ENCODE data around the gene MFSD2A.
"Not testable (repeated sequence)": the region's sequence is repeated elsewhere in the genome, so short reads cannot be mapped to it uniquely, and the experiment has no call there.

The MFSD2A gene

GRCh38 chr1:40003156-40004093 lies 48.5 kb downstream of the MFSD2A start:
- Mint-ChIP-seq H3K36me3 (peaks cover 1% of the 10 kb centered on the region), H3K4me3 (no peak overlapping the region), H3K4me1 (no peaks in the 10 kb centered on the region), H3K27me3 (no peaks in the 10 kb centered on the region), H3K9me3 (no peaks in the 10 kb centered on the region), H3K27ac (no peak overlapping the region)

DNA sequence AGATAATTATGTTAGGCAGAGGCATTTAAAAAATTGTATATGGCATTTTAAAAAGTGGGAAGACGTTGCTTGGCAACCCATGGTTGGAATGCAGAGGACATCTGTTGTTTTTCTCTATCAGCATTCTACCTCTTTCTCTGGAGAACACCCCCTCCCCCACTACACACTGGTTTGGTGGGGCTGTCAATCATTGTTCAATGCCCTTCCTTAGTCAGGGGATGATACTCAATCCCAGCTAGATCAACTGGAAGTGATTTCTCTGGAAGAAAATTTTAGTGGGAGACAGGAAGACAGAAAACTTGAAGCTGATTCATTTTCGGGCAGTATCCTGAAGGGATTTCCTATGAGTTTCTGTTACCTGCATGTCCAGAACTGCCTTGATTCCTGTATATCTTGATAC lies 49.9 kb downstream of the MFSD2A start:
- Mint-ChIP-seq H3K4me3 (no peak overlapping the region), H3K36me3 (peaks cover 1% of the 10 kb centered on the region), H3K9me3 (no peaks in the 10 kb centered on the region), H3K27ac (no peak overlapping the region), H3K4me1 (no peaks in the 10 kb centered on the region), H3K27me3 (no peaks in the 10 kb centered on the region)

GRCh38 chr1:40007481-40008034 lies 52.6 kb downstream of the MFSD2A start:
- H3K27me3 Mint-ChIP-seq, H3K9me3 Mint-ChIP-seq, H3K4me3 Mint-ChIP-seq, H3K27ac Mint-ChIP-seq, H3K4me1 Mint-ChIP-seq, H3K36me3 Mint-ChIP-seq: not testable (repeated sequence)

DNA sequence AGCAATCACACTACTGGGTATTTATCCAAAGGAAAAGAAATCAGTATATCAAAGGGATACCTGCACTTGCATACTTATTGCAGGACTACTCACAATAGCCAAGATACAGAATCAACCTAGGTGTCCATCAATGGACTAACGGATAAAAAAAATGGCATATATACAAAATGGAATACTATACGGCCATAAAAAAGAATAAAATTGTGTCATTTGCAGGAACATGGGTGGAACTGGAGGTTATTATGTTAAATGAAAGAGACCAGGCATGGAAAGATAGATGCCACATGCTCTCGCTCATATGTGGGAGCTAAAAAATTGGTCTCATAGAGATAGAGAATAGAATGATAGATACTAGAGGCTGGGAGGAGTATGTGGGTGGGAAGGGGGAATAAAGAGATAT lies 56.3 kb downstream of the MFSD2A start:
- no peaks in the 10 kb centered on the region for H3K36me3 Mint-ChIP-seq
- no peaks in the 10 kb centered on the region for H3K27me3 Mint-ChIP-seq
- no peaks in the 10 kb centered on the region for H3K9me3 Mint-ChIP-seq
- H3K4me1 Mint-ChIP-seq: peaks cover 13% of the 10 kb centered on the region
- H3K27ac Mint-ChIP-seq: no peak overlapping the region
- H3K4me3 Mint-ChIP-seq: no peak overlapping the region

DNA sequence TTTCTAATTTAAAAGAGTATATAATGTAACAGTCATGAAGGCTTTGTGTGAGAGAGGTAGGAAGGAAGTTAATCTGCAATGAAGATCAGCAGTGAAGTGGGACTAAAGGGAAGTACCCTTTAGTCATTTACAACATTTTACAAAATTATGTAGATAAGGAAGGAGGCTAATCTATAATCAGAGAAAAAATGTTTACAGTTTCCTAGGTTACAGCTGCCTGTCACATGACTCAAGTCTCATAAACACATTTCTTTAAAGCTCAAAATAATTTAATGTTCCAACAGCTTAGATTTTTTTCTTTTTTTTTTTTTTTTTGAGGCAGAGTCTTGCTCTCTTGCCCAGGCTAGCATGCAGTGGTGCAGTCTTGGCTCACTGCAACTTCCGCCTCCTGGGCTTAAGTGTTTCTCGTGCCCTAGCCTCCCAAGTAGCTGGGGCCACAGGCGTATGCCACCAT lies 59.3 kb downstream of the MFSD2A start:
- Mint-ChIP-seq H3K36me3 (no peaks in the 10 kb centered on the region), H3K4me1 (peaks cover 13% of the 10 kb centered on the region), H3K27me3 (no peaks in the 10 kb centered on the region), H3K27ac (no peak overlapping the region), H3K4me3 (no peak overlapping the region), H3K9me3 (no peaks in the 10 kb centered on the region)

DNA sequence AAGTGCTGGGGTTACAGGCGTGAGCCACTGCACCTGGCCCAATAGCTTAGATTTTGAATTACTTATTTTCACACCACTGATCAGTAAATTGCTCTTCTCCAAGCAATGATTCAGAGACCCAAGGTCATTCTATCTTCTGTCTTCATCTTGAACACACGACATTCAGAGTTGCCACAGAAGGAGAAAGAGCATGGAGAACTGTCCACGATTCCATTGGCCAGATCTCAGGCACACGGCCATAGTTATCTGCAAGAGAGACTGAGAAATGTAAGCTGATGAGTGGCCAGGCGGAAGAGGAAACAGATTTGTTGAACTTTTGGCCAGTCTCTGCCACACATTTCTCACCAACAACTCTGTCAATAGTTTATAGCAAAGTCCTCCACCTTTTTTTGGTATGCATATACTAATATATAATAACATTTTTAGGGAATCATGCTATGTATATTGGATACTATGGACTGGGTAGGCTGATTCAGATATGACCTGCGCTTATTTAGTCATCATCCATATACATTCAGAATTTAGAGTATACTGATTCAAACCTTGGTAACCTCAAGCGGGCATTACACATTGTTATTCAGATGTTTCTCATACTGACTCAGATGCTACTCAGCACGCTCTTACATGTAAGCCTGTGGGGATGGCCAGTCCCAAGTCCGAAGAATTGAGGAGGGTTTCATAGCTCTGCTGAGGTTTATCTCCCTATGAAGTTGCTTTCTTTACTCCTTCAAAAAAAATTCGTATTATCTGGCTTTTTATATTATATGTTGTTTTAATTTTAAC lies 60.1 kb downstream of the MFSD2A start:
- Mint-ChIP-seq H3K36me3 (no peaks in the 10 kb centered on the region), H3K9me3 (no peaks in the 10 kb centered on the region), H3K27me3 (no peaks in the 10 kb centered on the region), H3K4me1 (peaks cover 13% of the 10 kb centered on the region), H3K27ac (peak overlapping the region; percentile 2), H3K4me3 (no peak overlapping the region)

DNA sequence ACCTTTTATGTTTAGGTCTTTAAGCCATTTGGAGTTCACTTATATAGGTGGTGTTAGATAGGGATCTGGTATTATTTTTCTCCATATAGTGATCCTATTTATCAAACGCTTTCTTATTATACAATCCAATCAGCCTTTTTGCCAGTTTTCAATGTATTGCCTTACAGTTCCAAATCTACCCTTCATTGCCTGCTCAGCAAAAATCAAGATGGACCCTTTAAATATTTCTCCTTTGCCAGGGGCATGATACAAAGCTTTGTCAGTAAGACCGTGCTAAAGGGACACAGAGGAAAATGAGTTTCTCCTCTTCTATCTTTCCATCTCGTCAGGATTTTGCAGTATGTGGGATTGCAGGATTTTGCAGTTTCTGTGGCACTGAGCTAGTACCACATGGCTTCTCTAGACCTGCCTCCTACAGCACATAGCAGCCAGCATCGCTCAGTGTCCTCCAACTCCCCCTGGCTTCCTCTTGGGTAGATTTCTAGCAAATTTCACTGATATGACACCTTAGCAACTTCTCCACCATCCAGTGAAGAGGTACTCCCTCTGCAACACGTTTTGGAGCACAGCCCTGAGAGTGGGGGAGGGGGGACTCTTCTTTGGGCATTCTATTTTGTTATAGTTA lies 63.1 kb downstream of the MFSD2A start:
- no peaks in the 10 kb centered on the region for H3K27me3 Mint-ChIP-seq
- peaks cover 13% of the 10 kb centered on the region for H3K4me1 Mint-ChIP-seq
- H3K9me3 Mint-ChIP-seq: no peaks in the 10 kb centered on the region
- H3K36me3 Mint-ChIP-seq: peaks cover 1% of the 10 kb centered on the region
- H3K27ac Mint-ChIP-seq: no peak overlapping the region
- H3K4me3 Mint-ChIP-seq: no peak overlapping the region
